Retinal pigment epithelial cell (primary cell): ENCODE data around the gene TTLL10.

ENCODE experiments used
- DNase-seq: peaks from one replicate; pipeline ENCODE4 v3.0.0-alpha.2; 2010; ENCODE audit warnings: low read depth
- H3K4me3 ChIP-seq: 2 replicates; pipeline ENCODE4 v1.5.1; 2011; ENCODE audit warnings: mild to moderate bottlenecking, low read length, control low read depth, moderate library complexity
- TF ChIP-seq, protein P1 (sequence below): conservative IDR thresholded peaks from 2 replicates; pipeline ENCODE4 v1.5.1; 2011; ENCODE audit warnings: low read depth, low read length, control low read depth, inconsistent platforms

Gene TTLL10

DNA sequence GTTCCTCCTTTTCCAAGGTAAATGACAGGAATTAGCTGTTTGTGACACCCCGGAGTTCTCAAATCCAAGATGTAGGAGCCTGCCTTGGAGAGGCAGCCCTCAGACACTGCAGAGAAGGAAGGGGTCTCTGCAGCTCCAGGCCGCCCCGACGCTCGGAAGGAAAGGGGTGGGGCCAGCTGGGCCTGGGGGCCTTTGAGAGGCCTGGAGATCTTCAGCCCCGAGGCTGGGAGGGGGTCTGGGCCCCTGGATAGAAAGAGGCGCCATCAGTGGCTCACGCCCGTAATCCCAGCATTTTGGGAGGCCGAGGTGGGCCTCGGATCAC is 33.9 kb downstream of the TTLL10 start:
- no peak for DNase-seq
- no peak overlapping the region for H3K4me3 ChIP-seq
- TF ChIP-seq, protein P1, sequence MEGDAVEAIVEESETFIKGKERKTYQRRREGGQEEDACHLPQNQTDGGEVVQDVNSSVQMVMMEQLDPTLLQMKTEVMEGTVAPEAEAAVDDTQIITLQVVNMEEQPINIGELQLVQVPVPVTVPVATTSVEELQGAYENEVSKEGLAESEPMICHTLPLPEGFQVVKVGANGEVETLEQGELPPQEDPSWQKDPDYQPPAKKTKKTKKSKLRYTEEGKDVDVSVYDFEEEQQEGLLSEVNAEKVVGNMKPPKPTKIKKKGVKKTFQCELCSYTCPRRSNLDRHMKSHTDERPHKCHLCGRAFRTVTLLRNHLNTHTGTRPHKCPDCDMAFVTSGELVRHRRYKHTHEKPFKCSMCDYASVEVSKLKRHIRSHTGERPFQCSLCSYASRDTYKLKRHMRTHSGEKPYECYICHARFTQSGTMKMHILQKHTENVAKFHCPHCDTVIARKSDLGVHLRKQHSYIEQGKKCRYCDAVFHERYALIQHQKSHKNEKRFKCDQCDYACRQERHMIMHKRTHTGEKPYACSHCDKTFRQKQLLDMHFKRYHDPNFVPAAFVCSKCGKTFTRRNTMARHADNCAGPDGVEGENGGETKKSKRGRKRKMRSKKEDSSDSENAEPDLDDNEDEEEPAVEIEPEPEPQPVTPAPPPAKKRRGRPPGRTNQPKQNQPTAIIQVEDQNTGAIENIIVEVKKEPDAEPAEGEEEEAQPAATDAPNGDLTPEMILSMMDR = no peak

DNA sequence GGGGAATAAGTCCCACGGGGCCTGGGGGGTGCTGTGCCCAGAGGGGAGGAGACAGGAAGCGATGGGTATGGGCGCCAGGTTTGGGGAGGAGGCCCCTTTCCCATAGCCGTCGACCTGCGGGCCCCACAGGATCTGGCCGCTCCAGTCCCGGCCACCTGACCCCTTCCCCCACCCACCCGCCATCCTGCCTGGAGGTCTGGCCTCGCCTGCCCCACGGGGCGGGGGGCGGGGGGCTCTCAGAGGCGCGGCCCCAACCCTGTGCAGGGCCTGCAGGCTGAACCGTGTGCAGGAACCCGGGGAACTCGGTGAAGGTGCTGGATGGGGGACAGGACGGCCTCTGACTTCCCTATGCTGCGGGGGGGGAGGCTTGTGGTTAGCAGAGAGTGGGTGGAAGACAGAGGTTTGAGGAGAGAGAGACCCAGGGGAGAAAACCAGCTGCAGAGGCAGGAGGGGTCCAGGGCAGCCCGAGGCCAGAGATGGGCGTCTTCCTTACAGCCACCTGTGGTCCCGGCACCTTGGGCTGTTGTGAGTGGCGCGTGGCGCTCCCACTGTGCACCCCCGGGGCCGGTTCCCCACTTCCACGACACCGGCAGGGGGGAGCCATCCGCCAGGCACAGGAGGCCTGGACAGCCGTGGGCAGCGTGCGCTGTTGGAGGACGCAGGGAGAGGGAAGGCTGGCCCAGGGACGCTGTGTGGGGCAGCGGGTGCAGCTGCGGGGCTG is 35.2 kb downstream of the TTLL10 start:
- H3K4me3 ChIP-seq = no peak overlapping the region
- TF ChIP-seq, protein P1 = no peak
- DNase-seq = no peak

GRCh38 chr1:1210726-1211540 is 37.3 kb downstream of the TTLL10 start:
- TF ChIP-seq, protein P1 = no peak
- DNase-seq = no peak
- H3K4me3 ChIP-seq = no peak overlapping the region

GRCh38 chr1:1211541-1212441 is 38.1 kb downstream of the TTLL10 start:
- no peak for DNase-seq
- H3K4me3 ChIP-seq = no peak overlapping the region
- TF ChIP-seq, protein P1 = no peak

- no peak overlapping the region for H3K4me3 ChIP-seq
- no peak for DNase-seq
Measured at GRCh38 chr1:1212780-1213344, 39.2 kb downstream of the TTLL10 start.

More at GRCh38 chr1:1212780-1213344, 39.2 kb downstream of the TTLL10 start:
- TF ChIP-seq, protein P1 = no peak
